Smooth muscle cell (in vitro differentiated cells): ENCODE measurements around the gene PHACTR2. TPM values are rescaled to one million over a fixed set of nuclear protein-coding genes. Genes with fewer than 3 reads are reported as not detected.

Experiments
- DNase-seq: peaks from one replicate; lab custom pipeline; 2025; ENCODE audit not compliant: unreplicated experiment; lab: John Stamatoyannopoulos, UW
- H2AFZ ChIP-seq: fragments of 200-600 bp; sonication (generic); 2 replicates; pipeline ENCODE4 v1.6.0; 2016; ENCODE audit warnings: antibody characterized with exemption, low read depth, mild to moderate bottlenecking
- H3F3A ChIP-seq: fragments of 200-600 bp; sonication (generic); 2 replicates; pipeline ENCODE4 v1.6.0; 2017; ENCODE audit warnings: antibody characterized with exemption, low read depth
- H3K27ac ChIP-seq: fragments of 200-600 bp; sonication (generic); 2 replicates; pipeline ENCODE4 v1.5.1; 2016; ENCODE audit warnings: low read depth, mild to moderate bottlenecking
- H3K27me3 ChIP-seq: fragments of 200-600 bp; sonication (generic); 2 replicates; pipeline ENCODE4 v1.6.1; 2016; ENCODE audit warnings: low read depth, mild to moderate bottlenecking
- H3K36me3 ChIP-seq: fragments of 200-600 bp; sonication (generic); 2 replicates; pipeline ENCODE4 v1.5.1; 2016; ENCODE audit warnings: low read depth
- H3K4me1 ChIP-seq: fragments of 200-600 bp; sonication (generic); 2 replicates; pipeline ENCODE4 v1.5.1; 2016; ENCODE audit warnings: low read depth
- H3K4me2 ChIP-seq: fragments of 200-600 bp; sonication (generic); 2 replicates; pipeline ENCODE4 v1.6.0; 2016; ENCODE audit warnings: mild to moderate bottlenecking
- H3K4me3 ChIP-seq: fragments of 200-600 bp; sonication (generic); 2 replicates; pipeline ENCODE4 v1.5.1; 2016; ENCODE audit warnings: mild to moderate bottlenecking
- H3K79me2 ChIP-seq: fragments of 200-600 bp; sonication (generic); 2 replicates; pipeline ENCODE4 v1.6.0; 2016; ENCODE audit warnings: low read depth, mild to moderate bottlenecking
- H3K9ac ChIP-seq: fragments of 200-600 bp; sonication (generic); 2 replicates; pipeline ENCODE4 v1.6.0; 2016; ENCODE audit warnings: low read depth
- H3K9me3 ChIP-seq: fragments of 200-600 bp; sonication (generic); replicated peaks from 2 replicates; pipeline ENCODE4 v1.5.1; 2016; ENCODE audit warnings: low read depth
- H4K20me1 ChIP-seq: fragments of 200-600 bp; sonication (generic); 2 replicates; pipeline ENCODE4 v1.6.0; 2016; ENCODE audit warnings: low read depth
- WGBS: methylation state at CpG from one replicate; pipeline ENCODE4 v1.1.7; 2016; ENCODE audit warnings: low lambda C conversion rate; 5-methylcytosine and 5-hydroxymethylcytosine counted together
- polyA plus RNA-seq: library from polyadenylated mRNA; unstranded; fragments of >200 nt; fragmentation: Nextera tagmentation; extraction: Ambion mirVana; gene quantifications from 2 replicates; pipeline ENCODE4 v1.2.1, GENCODE V29; 2016
- total RNA-seq: library from RNA; depleted of rRNA; stranded (reverse); fragments of >200 nt; gene quantifications from 2 replicates; pipeline ENCODE4 v1.2.3, GENCODE V29; 2014
- TF ChIP-seq, protein P1 (sequence below): fragments of 200-600 bp; sonication (generic); IDR thresholded peaks from 2 replicates; pipeline ENCODE4 v1.5.1; 2017; ENCODE audit warnings: borderline replicate concordance, mild to moderate bottlenecking, antibody characterized with exemption; ENCODE audit not compliant: insufficient read depth, poor library complexity, severe bottlenecking

The PHACTR2 gene
- total and polyA plus RNA-seq, 2 experiments from 2014 or later: 62.7 to 80.4 TPM

DNA sequence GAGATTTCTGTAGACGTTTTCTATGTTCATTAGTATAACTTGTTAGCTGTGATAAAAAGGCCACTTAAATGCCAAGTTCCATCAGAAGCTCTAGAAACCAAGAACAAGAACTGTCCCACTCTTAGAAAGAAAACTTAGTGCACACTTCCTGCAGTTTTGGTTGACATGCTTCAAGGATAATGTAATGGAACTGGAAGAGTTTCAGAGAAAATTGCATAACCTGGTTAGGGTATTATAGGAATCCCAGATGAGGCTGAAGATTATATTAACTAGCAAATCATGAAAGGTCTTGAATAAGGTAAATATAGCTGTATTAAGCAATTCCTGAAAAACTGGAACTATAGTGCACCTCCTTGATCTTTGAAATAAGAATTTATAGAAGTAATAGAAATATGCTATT lies 1.8 kb upstream of the PHACTR2 start:
- H3K9ac ChIP-seq: no peak overlapping the region
- no peaks in the 10 kb centered on the region for H3K9me3 ChIP-seq
- peak overlapping the region; percentile 78 for H3K4me3 ChIP-seq
- no peaks in the 10 kb centered on the region for H3K27me3 ChIP-seq
- H3F3A ChIP-seq: peaks cover 13% of the 10 kb centered on the region
- no peaks in the 10 kb centered on the region for H3K36me3 ChIP-seq
- DNase-seq: no peak
- H3K79me2 ChIP-seq: peaks cover 32% of the 10 kb centered on the region
- peak overlapping the region; percentile 52 for H2AFZ ChIP-seq
- peaks cover 71% of the 10 kb centered on the region for H3K4me1 ChIP-seq
- 31% methylated on average over 1 of the region's 1 CpG for WGBS
- H3K27ac ChIP-seq: peak overlapping the region; percentile 86
- peak overlapping the region; percentile 94 for H3K4me2 ChIP-seq
- TF ChIP-seq, protein P1, sequence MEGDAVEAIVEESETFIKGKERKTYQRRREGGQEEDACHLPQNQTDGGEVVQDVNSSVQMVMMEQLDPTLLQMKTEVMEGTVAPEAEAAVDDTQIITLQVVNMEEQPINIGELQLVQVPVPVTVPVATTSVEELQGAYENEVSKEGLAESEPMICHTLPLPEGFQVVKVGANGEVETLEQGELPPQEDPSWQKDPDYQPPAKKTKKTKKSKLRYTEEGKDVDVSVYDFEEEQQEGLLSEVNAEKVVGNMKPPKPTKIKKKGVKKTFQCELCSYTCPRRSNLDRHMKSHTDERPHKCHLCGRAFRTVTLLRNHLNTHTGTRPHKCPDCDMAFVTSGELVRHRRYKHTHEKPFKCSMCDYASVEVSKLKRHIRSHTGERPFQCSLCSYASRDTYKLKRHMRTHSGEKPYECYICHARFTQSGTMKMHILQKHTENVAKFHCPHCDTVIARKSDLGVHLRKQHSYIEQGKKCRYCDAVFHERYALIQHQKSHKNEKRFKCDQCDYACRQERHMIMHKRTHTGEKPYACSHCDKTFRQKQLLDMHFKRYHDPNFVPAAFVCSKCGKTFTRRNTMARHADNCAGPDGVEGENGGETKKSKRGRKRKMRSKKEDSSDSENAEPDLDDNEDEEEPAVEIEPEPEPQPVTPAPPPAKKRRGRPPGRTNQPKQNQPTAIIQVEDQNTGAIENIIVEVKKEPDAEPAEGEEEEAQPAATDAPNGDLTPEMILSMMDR: no peak
- peaks cover 3% of the 10 kb centered on the region for H4K20me1 ChIP-seq

DNA sequence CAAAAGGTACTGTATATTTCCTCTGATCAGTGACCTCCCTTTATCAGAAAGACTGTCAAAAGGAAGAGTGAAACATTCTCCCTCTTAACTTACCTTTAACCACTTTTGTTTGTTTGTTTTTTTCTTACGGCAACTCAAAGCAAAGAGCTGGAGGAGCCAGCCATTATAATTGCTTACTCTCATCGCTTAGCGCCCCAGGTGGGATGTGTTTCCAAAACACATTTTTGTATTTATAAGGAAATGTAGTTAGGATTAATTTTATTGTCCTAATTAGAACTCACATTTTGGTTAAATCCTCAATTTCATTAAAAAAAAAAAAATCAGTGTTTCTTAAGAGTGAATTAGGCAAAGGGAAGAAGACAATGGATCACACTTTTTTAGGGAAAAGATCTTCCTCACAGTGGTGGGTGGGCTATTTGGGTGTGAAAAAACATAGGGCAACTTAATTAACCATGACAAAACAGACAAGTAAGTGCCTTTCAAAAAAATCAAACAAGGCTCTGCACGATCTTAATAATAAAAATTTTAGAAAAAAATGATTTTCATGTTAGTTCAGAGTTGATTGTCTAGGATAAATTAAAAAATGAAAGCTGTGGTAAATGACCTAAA lies 1.2 kb upstream of the PHACTR2 start:
- Histone ChIP-seq H3K4me2 (peak overlapping the region; percentile 94), H3K4me1 (peaks cover 73% of the 10 kb centered on the region), H3K27me3 (no peaks in the 10 kb centered on the region), H4K20me1 (peaks cover 3% of the 10 kb centered on the region), H3F3A (peaks cover 13% of the 10 kb centered on the region), H3K36me3 (no peaks in the 10 kb centered on the region), H3K27ac (peak overlapping the region; percentile 86), H3K79me2 (peaks cover 38% of the 10 kb centered on the region), H3K9me3 (no peaks in the 10 kb centered on the region), H2AFZ (peak overlapping the region; percentile 52), H3K4me3 (peak overlapping the region; percentile 78), H3K9ac (no peak overlapping the region)
- TF ChIP-seq, protein P1: no peak
- 45% methylated on average over 4 of the region's 4 CpGs for WGBS
- no peak for DNase-seq

DNA sequence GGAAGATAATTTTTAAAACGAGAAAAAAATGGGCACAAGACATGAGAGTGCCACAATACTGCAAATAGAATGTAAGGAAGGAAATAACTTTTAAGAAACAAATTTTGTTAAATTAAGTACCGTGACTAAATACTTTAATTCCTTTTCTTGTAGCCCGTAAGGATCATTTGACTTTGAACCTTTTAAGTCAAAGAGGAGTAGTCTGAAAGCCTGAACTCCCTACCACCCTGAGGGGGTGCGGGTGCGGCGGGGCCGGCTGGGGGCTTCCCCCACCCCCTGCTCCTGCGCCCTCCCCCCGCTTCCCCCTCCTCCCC lies 231 bp upstream of the PHACTR2 start:
- 6% methylated on average over 3 of the region's 9 CpGs for WGBS
- peak overlapping the region; percentile 86 for H3K27ac ChIP-seq
- peaks cover 73% of the 10 kb centered on the region for H3K4me1 ChIP-seq

More for the DNA sequence above, 231 bp upstream of the PHACTR2 start:
- Histone ChIP-seq H3K27me3 (no peaks in the 10 kb centered on the region), H3K4me3 (peak overlapping the region; percentile 78), H3F3A (peaks cover 13% of the 10 kb centered on the region), H3K79me2 (peaks cover 47% of the 10 kb centered on the region), H3K9me3 (no peaks in the 10 kb centered on the region), H3K36me3 (no peaks in the 10 kb centered on the region), H3K9ac (peak overlapping the region; percentile 94), H4K20me1 (peaks cover 3% of the 10 kb centered on the region), H3K4me2 (peak overlapping the region; percentile 94), H2AFZ (peak overlapping the region; percentile 89)
- TF ChIP-seq, protein P1: no peak
- DNase-seq: no peak
